B cell (primary cell): ENCODE measurements around the gene LRRC36.
"Not testable (repeated sequence)": the region's sequence is repeated elsewhere in the genome, so short reads cannot be mapped to it uniquely, and the experiment has no call there.

ENCODE experiments used
- CTCF ChIP-seq: fragments of 200-600 bp; IDR thresholded peaks from one replicate; pipeline ENCODE4 v1.8.0; 2022; ENCODE audit warnings: antibody characterized with exemption, mild to moderate bottlenecking
- EZH2 ChIP-seq: IDR thresholded peaks from 2 replicates; pipeline ENCODE4 v1.6.1; 2012; ENCODE audit warnings: borderline replicate concordance, low read depth, mild to moderate bottlenecking, moderate library complexity, low read length; ENCODE audit not compliant: insufficient read depth, poor library complexity, severe bottlenecking

- not testable (repeated sequence) for TF ChIP-seq EZH2, CTCF
Observed at GRCh38 chr16:67415421-67415820, 88.8 kb downstream of the LRRC36 start.
